ENCODE results near the gene DPT. TPM values are rescaled to one million over a fixed set of nuclear protein-coding genes. Genes with fewer than 3 reads are reported as not detected.

DPT gene
- not detected in 2 replicates for total RNA-seq (2012; rRNA removed)
- not detected in 2 replicates for polyA plus RNA-seq (2012; rRNA removed)
- polyA plus RNA-seq (2012; cell fraction: cytosol; rRNA removed) = not detected in 2 replicates
- polyA plus RNA-seq (2012; cell fraction: nucleus; rRNA removed; ENCODE audit: low replicate concordance) = not detected in 2 replicates
- Bru-seq, nascent RNA = not detected
- not detected for BruChase-seq, experiment 1, labeled RNA remaining after a 6-hour chase
- not detected for BruChase-seq, experiment 2, labeled RNA remaining after a 2-hour chase
- long read RNA-seq = 0 reads

- Histone ChIP-seq H3K79me1 (ENCODE audit: low read depth in 1 of 2, low read length in 2 of 2) (no peaks in the 10 kb centered on the region), H4K20me1 (ENCODE audit: insufficient read depth, low read length) (no peaks in the 10 kb centered on the region), H4K5ac (ENCODE audit: low read depth, low read length) (no peak within 1 kb of the TSS), H4K8ac (ENCODE audit: low read depth in 2 of 2, low read length in 2 of 2) (no peak within 1 kb of the TSS), H2BK20ac (ENCODE audit: low read depth, low read length) (no peak within 1 kb of the TSS), H3K9ac (ENCODE audit: low read depth, low read length) (no peak within 1 kb of the TSS), H3K4me2 (ENCODE audit: low read depth, low read length) (no peak within 1 kb of the TSS), H3K4me1 (ENCODE audit: control insufficient read depth, insufficient read depth, low read length) (no peaks in the 10 kb centered on the region), H3K4ac (ENCODE audit: low read depth, low read length) (no peak within 1 kb of the TSS), H2AK9ac (replicated peaks; ENCODE audit: low read depth, low read length, poor library complexity) (no peak within 1 kb of the TSS), H3K4me3 (ENCODE audit: insufficient read depth, low read depth, low read length) (no peak within 1 kb of the TSS), H2BK5ac (ENCODE audit: low read depth, low read length, poor library complexity, severe bottlenecking) (no peak within 1 kb of the TSS), H3K56ac (ENCODE audit: extremely low read depth, insufficient read depth, low read length) (no peak within 1 kb of the TSS), H2AK5ac (ENCODE audit: low read depth, low read length) (no peak within 1 kb of the TSS), H3K27me3 (ENCODE audit: control insufficient read depth, insufficient read depth, low read length) (no peaks in the 10 kb centered on the region), H4K91ac (ENCODE audit: insufficient read depth, low read depth, low read length) (no peak within 1 kb of the TSS), H2BK120ac (ENCODE audit: low read depth, low read length) (no peak within 1 kb of the TSS), H3K36me3 (ENCODE audit: control insufficient read depth, insufficient read depth, low read length) (no peaks in the 10 kb centered on the region), H3K27ac (ENCODE audit: insufficient read depth, low read length) (no peak within 1 kb of the TSS), H2AFZ (replicated peaks; ENCODE audit: low read length, poor library complexity) (no peak within 1 kb of the TSS), H3K23ac (ENCODE audit: low read depth, low read length) (no peak within 1 kb of the TSS), H3K9me3 (ENCODE audit: control insufficient read depth, insufficient read depth, low read length) (no peaks in the 10 kb centered on the region), H3K14ac (replicated peaks; ENCODE audit: low read depth, low read length) (no peak within 1 kb of the TSS), H3K18ac (ENCODE audit: low read depth, low read length) (no peak within 1 kb of the TSS), H2BK15ac (ENCODE audit: low read depth, low read length) (no peak within 1 kb of the TSS), H3K9me1 (ENCODE audit: insufficient read depth, low read length) (no peaks in the 10 kb centered on the region)
- in situ Hi-C loops (cut with MboI; ENCODE audit: low sequenced_read_pairs) (no loop called here), intact Hi-C loops (cut with micrococcal nuclease) (no loop called here), dilution Hi-C loops (cut with HindIII; ENCODE audit: low sequenced_read_pairs, unreplicated experiment) (no loop called here)
- no peak for TF ChIP-seq BHLHE40 (IDR thresholded peaks at IDR 0.05; ENCODE audit: low read depth, low read length)
- TF ChIP-seq, protein P1, sequence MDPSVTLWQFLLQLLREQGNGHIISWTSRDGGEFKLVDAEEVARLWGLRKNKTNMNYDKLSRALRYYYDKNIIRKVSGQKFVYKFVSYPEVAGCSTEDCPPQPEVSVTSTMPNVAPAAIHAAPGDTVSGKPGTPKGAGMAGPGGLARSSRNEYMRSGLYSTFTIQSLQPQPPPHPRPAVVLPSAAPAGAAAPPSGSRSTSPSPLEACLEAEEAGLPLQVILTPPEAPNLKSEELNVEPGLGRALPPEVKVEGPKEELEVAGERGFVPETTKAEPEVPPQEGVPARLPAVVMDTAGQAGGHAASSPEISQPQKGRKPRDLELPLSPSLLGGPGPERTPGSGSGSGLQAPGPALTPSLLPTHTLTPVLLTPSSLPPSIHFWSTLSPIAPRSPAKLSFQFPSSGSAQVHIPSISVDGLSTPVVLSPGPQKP (IDR thresholded peaks at IDR 0.05; ENCODE audit: borderline replicate concordance, low read depth, low read length) = no peak
- no peak for TF ChIP-seq RAD21 (IDR thresholded peaks at IDR 0.05; ENCODE audit: low read length)
- TF ChIP-seq FOS (IDR thresholded peaks at IDR 0.05; ENCODE audit: low read depth, low read length) = no peak
- no peak for TF ChIP-seq CTCF (conservative IDR thresholded peaks at IDR 0.05; ENCODE audit: low read depth, low read length)
- TF ChIP-seq CEBPB (IDR thresholded peaks at IDR 0.05; ENCODE audit: low read depth, low read length) = no peak
- no TSS peak for BruUV-seq (replicated peaks)
- ATAC-seq (ENCODE audit: low read depth) (no peak), DNase-seq (peak; percentile 9)
- POLR2A ChIA-PET (ENCODE audit: unreplicated experiment) = no interaction called here
- CTCF ChIA-PET = no interaction called here
- 54% methylated on average over 7 of the region's 14 CpGs; no CpG with 5 or more reads in 1 of the 2 experiments for WGBS, 2 experiments (ENCODE audit: extremely low coverage in 2 of 2, insufficient read length in 1 of 2)
Measured at GRCh38 chr1:168728473-168729404, at the start of gene DPT. TSS of gene DPT (minus strand) at chr1:168729206. CDS start at chr1:168729174, 32 bp downstream.
